ENCODE data around the gene NCOA1.
"Not testable (repeated sequence)": the region's sequence is repeated elsewhere in the genome, so short reads cannot be mapped to it uniquely, and the experiment has no call there.

NCOA1 gene

DNA sequence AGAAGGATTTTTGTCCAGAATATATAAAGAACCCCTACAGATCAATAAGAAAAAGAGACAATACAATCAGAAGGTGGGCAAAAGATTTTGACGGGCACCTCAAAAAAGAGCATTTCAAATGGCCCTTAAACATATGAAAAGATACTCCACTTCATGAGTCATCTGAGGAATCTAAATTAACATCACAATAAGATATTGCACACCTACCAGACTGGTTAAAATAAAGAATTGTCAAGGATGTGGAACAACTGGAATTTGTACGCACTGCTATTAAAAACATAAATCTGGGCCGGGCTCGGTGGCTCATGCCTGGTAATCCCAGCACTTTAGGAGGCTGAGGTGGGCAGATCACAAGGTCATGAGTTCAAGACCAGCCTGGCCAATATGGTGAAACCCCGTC is 17.0 kb upstream of the NCOA1 start:
- no peak for DNase-seq (ENCODE audit: low read depth in 3 of 3)

DNA sequence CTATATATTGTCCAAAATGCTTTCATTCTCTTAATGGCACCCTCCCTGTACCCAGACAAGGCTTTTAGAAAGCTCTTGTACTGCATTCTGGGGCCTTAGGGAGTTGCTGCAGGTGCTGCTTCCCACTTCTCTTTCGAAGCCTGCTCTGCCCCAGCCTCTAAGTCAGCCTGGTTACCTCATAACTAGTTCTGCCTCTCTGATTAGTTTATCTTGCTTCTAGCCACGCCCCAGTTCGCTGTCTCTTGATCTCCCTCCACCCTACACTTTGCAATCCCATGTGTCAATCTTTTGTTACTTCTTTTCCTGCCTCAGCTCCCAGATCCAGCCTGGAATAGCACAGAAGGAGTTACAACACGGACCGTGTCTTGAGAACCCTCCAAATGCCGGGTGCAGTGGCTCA is 13.8 kb upstream of the NCOA1 start:
- no peak for DNase-seq (ENCODE audit: low read depth in 3 of 3)

DNA sequence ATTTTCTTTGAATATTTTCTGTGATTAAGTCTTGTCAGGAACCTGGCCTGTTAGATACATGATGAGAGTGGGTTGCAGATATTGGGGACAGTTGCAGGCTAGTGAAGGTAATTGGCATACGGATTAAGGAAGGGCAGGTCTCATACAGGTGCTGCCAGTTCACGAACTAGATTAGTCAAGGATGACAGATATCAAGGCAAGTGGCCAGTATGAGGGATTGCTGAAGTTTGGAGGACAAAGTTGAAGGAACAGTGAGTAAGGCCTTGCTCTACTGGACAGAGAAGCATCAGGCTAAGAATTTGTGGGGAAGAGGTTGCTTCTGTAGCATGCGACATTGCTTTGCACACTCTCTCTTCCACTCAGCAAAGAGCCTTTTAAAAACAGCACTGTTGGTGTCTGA is 12.8 kb upstream of the NCOA1 start:
- DNase-seq (ENCODE audit: low read depth in 3 of 3): no peak

DNA sequence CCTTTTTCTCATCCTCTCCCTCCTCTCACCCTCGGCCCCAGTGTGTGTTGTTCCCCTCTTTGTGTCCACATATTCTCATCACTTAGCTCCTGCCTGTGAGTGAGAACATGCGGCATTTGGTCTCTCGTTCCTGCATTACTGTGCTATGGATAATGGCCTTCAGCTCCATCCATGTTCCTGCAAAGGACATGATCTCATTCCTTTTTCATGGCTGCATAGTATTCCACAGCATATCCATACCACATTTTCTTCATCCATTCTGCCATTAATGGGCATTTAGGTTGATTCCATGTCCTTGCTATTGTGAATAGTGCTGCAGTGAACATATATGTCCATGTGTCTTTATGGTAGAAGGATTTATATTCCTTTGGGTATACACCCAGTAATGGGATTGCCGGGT is 10.8 kb upstream of the NCOA1 start:
- DNase-seq (ENCODE audit: low read depth in 3 of 3): no peak

DNA sequence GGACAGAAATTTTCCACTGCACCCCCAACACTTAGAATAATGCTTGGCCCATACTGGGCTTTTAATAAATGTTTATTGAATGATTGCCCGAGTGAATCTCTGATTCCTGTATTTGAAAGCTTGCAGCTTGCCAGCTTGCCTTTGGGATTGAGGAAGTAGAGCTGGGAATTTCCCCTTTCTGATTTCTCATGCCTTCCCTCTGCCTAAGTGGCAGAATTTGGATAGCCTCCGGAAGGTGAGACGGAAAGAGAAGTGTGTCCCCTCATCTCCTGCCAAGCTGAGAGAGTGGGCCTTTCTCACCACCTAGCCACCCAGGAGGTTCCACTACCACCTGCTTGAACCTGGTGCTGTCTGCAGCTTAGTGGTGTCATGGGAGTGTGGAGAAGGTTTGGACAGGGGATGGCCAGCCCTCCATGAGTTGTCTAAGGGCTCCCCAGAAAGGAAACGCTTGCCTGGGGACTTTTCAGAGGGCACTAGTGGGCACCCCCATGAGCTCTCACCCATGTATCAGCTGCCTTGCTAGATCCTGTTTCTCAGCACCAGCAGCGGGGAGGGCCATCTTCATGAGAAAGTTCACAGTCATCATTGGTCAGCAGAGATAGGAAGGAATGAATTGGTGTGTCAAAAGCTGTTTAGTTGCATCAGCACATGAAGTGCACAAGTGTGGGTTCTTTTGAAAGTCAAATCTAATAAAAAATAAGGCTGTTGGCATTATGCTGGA is 8.6 kb upstream of the NCOA1 start:
- DNase-seq (ENCODE audit: low read depth in 3 of 3): no peak

DNA sequence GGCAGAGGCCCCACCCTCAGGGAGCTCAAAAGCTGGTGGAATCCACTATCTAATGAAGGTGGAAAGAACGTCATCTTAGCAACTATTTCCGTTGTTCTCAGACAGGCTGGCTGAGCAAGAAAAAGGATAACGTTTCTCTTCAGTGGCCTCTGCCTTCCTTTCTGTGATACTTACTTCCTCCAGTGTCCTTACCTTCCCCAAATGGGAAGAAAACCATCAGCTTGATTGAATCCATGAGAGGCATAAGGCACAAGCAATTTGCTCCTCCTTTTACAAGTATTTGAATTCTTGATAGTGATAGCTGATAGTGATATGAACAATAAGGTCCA is 8.1 kb upstream of the NCOA1 start:
- no peak for DNase-seq (ENCODE audit: low read depth in 3 of 3)

DNA sequence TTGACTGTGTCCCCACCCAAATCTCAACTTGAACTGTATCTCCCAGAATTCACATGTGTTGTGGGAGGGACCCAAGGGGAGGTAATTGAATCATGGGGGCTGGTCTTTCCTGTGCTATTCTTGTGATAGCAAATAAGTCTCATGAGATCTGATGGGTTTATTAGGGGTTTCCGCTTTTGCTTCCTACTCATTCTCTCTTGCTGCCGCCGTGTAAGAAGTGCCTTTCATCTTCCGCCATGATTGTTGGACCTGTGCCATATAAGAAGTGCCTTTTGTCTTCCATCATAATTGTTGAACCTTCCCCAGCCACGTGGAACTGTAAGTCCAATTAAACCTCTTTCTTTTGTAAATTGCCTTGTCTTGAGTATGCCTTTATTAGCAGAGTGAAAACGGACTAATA is 6.4 kb upstream of the NCOA1 start:
- not testable (repeated sequence) for DNase-seq (ENCODE audit: low read depth in 3 of 3)

DNA sequence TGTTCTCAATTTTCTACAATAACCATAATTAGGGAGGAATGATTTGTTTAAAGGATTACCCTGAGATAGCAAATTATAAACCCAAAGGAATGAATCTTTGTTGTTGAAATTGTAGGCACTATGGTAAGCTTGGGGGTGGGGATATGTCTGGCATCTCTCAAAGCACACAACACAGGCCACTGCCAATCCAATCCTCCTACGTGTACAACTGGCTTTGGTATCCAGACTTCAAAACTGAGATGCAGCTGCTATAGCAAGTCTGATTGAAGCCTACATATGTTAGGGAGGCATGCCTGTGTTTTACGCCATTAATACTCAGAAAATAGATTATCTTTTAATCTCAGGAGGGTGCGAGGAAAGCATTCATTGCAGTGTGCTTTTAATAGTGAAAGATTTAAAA is 5.9 kb upstream of the NCOA1 start:
- no peak for DNase-seq (ENCODE audit: low read depth in 3 of 3)

DNA sequence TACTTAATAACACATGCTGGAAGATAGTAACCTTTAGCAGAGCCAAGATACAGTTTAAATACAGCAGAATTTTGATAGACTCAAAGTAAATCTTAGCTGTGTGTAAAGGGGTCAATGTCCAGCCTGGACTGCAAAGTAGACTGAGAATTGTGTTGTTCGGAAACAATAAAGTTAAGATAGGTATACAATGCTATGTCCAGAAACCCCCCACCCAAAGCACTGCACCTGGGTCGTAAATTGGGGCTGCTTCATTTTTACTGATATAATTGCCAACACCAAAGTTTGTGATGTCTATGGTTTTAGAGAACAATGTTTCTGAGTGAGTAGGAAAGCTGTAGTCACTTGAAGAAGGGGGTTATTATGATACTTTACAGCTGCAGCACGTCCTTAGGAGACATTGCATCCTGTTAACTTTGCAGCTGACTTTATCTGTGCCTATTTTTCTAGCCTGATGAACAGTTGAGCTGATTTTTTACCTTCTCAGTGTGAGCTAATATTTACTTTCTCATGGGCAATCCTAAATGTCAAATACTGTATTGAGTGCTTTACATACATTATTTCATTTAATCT is 4.3 kb upstream of the NCOA1 start:
- DNase-seq (ENCODE audit: low read depth in 3 of 3): no peak

DNA sequence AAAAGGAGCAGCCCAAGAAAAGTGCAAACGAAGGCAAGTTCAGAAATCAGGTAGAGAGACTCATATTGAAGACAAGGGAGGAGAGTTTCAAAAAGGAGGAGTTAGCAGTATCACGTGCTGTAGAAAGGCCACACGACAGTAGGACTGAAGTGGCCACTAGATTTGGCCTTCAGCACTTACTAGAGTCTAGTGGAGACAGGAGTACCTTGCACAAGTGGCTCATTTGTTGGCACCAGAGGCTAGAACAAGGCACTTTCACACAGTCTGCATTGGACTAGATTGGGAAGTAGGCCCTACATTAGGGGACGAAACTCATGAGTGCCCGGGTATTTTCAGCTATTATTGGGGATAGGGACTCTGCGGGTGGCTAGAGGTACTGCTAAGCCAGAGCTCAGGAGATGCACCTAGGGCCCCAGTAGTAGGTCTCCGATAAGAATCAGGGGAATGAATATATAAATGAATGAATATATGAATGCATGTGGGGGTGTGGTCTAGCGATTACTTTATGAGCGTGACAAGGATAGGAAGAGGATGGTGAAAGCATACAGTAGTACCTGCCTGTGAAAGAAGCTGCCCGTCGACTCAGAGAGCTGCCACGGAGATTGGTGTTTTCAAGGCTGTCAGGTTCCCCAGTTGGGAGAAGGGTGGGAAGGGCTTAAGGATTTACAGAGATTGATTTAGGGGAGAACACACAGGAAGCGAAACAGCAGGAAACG is 1.4 kb upstream of the NCOA1 start:
- peak in 1 of 3 donors; percentile 4 for DNase-seq (ENCODE audit: low read depth in 3 of 3)

DNA sequence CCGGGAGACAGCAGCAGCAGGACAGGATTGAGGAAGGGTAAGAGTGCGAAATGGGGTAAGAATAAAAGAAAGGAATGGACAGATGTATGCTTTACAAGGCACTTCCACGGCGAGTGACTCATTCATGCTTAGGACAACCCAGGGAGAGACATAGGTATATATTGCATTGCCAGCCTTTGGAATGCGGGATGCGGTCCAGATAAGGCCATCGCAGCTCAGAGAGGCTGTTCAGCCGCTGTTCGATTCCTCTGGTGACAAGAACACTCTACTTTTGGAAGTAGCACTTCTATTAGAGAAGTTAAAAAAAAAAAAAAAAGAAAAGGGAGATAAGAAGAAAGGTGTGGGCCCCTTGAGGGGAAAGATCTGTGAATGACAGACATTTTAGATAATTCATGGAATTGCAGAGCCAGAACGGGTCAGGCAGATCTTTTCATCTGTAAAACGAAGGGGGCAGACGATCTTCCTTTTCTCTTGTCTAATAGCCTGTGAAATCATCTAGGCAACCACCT is 819 bp upstream of the NCOA1 start:
- no peak for DNase-seq (ENCODE audit: low read depth in 3 of 3)

DNA sequence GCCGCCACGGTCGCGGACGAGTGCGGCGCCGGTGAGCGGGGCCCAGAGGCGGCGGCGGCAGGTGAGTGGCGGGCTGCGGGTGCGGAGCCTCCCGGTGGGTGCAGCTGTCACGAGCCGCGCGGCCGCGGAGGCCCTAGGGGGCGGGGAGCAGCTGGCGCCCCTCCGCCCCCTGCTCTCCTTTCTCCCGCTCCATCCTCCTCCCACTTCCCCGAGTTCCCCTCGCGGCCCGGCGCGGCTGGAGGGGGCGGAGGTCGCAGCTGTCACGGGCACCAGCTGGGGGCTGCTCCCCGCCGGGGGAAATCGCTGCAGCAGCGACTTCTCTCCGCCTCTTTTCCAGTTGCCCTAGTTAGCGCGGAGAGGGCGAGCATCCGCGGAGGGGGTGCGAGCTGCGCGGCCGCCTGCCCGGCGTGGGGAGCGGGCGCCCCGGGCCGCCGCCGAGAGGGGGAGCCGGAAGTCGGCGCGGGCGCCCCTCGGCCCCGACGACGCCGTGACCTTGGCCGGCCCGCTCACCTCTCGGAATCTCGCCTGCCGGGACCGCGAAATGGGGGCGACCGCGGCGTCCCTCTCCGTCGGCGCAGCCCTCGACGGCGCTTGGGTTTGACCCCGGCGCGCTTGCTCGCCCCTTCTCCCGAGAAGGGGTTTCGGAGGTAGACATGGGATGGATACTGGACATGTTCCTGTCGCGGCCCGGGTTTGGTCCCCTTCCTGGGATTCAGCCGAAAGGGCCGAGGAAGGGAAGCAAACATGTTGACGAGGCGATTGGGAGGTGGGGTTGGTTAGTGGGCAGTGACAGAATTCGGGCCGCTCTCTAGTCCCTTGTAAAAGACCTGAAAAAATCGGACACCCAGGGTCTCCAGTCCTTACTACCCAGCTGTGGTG is 727 bp downstream of the NCOA1 start:
- DNase-seq (ENCODE audit: low read depth in 3 of 3): peak; percentile 16 to 48 (median 18)

DNA sequence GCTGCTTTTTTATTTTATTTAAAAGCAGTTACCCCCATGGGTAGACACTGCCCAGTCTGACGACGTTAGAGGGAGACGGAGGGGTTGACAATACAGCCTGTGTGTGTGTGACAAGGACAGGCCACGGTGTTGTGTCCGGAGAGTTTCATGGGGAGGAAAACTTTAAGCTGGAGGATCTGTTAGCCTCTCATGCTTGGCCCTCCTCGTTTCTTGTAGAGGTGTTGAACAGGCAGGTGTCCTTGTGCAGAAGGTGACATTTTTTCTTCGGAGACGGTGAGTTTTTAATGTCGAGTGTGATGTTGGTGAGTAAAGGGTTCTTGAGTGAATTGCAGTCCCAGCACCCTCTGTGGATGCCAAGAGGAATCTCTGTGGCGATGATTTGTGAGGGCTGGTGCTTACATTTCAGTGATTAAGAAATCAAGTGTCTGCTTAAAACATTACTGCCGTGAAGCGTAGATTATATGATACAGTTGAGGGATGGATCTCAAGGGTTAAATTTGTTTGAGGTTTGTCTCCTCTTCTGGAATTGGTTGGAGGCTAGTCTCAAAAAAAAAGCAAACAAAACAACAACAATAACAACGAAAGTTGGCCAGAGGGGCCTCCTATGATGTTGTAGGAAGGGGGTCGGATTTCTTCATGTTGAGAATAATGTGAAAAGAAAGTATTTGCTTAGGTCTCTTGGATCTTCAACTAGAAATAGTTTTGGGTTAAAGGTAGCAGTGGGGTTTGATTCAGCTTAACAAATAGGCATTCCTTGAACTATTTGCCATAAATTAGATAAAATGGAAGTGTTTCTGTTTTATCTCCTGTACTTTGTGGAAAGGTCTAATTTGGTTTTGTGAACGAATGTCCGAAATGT is 1.6 kb downstream of the NCOA1 start:
- no peak for DNase-seq (ENCODE audit: low read depth in 3 of 3)

DNA sequence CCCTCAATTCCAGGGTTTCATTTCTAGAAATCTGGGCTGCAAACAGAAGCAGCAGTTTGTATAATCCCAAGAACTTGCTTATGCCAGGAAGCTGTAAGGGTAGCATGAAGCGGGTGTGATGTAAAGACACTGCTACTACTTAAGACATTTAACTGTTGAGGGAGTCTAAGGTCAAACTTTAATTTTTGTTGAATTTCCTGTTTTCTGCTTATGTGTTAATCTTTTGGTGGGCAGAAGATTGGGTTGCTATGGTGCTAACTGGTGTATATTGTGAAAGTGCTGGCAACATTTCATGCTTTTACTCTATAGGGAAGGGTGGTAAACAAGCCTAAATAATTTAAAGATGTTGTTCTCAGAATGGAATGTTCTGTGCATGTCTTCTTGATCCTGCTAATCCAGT is 2.7 kb downstream of the NCOA1 start:
- DNase-seq (ENCODE audit: low read depth in 3 of 3): no peak

DNA sequence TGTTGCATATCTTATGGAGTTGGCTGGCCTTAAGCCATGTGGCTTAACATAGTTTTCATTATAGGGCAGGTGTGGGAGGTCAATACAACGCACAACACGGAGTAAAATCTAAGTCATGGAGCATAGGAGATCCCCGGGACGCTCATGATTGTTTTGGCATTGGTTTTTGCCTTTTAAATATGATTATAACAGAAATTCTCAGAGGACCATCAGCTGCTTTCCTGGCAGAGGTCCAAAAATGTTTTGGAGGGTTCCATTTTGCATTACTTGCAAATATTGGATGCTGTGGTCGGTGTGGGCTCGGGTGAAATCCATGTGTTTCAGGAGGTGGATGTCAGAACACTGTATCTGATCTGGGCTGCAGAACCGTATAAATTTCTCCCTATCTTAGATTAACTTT is 3.4 kb downstream of the NCOA1 start:
- no peak for DNase-seq (ENCODE audit: low read depth in 3 of 3)

DNA sequence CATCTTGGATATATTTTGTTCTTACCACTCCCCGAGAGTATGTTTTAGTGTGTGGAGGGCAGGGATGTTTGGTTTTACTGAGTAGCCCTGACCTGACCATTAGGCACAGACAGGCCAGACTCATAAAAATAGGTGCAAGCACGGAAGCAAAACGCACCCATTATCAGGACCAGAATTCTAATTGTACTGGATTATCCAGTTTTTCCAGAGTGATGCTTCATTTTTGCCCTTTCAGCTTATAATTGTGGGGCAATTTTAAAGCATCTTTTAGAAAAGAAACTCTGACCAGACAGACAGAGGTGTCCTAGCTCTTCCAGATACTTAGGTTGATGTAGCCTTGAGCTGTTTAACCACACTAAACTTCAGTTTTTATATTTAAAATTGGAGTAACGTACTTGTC is 4.4 kb downstream of the NCOA1 start:
- DNase-seq (ENCODE audit: low read depth in 3 of 3): no peak

DNA sequence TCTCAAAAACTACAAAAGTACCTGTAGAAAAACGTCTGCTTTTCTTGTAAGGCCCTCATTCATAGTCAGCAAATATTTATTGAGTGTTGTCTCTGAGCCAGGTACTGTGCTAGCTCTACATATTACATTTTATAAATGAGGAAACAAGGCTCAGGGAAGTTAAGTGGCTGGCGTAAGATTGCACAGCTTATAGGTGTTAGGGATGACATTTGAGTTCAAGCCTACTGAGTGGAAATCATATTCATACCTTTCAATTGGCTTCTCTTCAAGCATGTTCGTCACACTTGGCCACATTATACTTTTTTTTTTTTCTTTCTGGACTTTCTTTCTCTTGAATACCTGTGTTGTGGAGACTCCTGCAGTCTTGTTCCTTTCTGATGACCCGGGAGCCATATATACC is 5.9 kb downstream of the NCOA1 start:
- no peak for DNase-seq (ENCODE audit: low read depth in 3 of 3)

DNA sequence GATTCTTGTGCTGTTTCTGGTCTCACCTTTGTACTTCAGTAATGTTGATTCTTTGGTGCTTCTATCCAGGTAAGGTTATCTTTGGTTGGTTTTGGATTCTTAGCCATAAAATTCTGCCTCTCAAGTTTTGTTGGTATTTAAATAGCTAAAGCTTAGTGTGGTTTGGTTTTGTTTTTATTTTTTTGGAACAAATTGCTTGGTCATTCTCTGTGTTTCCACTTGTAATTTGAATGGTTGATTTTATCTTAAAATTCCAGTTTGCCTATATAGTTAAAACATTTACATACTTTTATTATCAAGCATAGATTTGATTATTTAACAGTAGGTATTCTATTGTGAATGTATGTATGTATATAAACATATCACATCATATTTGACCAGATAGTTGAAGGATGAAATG is 6.6 kb downstream of the NCOA1 start:
- no peak for DNase-seq (ENCODE audit: low read depth in 3 of 3)

DNA sequence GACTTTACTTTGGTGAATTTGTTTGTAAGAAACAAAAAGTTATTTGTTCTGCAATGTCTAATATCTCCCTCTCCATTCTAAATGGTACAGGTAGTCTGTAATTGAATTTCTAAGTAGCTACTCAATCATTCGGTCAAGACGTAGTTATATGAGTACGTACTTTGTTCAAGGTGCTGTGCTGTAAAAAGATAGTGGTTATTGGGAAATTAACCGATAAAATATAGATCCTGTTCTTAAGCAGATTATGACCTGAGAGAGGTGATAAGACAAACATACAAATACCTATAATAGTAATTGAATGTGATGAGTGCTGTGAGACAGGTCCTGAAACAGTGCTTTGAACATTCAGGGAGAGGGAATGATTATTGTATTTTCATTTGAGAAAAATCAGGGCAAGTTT is 7.1 kb downstream of the NCOA1 start:
- DNase-seq (ENCODE audit: low read depth in 3 of 3): no peak

DNA sequence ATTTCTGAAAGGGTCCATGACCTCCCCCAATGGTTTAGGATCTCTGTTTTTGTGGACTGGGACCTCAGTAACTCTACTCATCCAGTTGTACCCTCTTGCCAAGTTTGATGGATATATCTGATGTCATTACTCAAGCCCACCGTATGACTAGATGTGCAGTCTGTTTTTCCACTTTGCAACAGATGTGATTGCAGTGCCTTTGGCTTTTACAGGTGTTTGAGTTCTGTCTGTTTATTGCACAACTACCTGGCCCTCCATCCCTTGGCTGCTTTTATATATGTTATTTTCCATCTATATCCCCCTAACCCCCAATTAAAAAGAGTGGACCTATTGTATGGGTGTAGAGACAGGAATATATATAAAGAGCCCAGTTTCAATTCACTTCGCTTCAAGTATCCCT is 10.8 kb downstream of the NCOA1 start:
- no peak for DNase-seq (ENCODE audit: low read depth in 3 of 3)

DNA sequence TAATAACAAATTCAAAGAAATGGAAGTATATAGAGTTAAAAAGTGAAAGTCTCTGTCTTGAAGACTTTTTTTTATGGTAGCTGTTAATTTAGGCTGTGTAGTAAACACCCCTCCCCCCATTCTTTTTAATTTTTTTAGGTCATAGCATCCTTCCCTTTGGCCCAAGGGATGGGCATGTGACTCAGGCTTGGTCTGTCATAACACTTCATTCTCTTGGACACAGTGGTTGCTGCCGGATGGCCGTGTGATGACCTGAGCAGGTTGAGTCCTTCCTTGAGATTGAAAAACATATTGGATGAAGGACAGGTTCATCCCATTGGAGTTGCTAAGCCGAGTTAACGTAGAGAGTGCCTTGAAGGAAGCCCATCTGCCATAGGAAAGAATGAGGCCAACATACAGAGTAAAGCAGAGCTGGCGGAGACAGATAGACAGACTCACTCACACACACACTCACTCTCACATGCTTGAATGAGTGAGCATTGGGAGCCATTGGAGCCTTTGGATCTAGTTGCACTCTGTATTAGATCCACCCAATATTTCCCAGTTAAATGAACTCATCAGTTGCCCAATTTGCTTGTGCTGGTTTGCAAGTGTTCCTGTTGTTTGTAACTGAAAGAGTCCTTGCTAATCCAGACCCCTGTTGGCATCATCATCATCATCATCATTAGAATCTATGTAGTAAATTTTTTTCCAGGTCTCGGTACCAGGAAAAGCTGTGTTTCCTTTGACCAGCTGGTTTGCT is 14.7 kb downstream of the NCOA1 start:
- DNase-seq (ENCODE audit: low read depth in 3 of 3): no peak

Measured in stimulated activated CD4-positive, alpha-beta T cell treated with anti-CD3 and anti-CD28 coated beads, TNF-alpha, amount 100 ng/mL, for 48 hours (primary cell).